Measurements from ENCODE around the gene C1QTNF3.

Gene C1QTNF3

DNA sequence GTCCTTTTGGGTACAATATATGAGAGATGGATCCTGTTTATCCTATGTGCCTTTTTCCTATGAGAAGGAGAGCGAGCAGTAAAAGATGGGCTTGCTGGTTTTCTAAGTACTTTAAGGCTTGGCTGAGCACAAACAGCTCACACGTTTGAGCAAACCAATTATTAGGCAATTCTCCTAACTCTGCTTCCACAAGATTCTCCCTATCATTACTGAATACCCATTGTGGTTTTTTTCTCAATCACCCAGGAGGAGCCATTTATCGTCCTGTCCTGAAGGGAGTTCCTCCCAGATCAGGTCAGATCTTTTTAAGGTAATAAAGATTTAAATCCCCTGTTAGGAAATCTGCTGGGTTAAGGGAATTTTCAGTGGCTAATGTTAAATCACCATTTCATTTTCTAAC, 19.4 kb upstream of the C1QTNF3 start:
- no peak for TF ChIP-seq CTCF (IDR thresholded peaks at IDR 0.05; ENCODE audit: insufficient read depth, low read depth, low read length, missing control alignments)
- no peak overlapping the region for H3K4me3 ChIP-seq (ENCODE audit: low read depth, low read length)
- DNase-seq (ENCODE audit: low read depth) = no peak

DNA sequence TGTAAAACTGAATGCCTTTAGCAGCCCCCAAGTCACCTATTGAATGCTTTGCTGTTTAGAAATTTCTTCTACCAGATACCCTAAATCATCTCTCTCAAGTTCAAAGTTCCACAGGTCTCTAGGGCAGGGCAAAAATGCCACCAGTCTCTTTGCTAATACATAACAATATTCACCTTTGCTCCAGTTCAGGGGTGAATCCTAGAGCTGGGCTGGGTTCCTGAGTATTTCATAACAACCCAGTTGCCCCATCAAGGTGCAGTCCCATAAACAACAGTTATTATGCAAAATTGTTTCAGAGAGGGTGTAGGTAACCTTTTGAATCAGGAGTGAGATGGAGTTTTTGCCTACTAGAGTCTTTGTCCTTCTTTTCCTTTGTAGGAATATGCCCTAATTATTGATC, 19.0 kb upstream of the C1QTNF3 start:
- H3K4me3 ChIP-seq (ENCODE audit: low read depth, low read length) = no peak overlapping the region
- TF ChIP-seq CTCF (IDR thresholded peaks at IDR 0.05; ENCODE audit: insufficient read depth, low read depth, low read length, missing control alignments) = no peak
- no peak for DNase-seq (ENCODE audit: low read depth)

- no peak for TF ChIP-seq CTCF (IDR thresholded peaks at IDR 0.05; ENCODE audit: insufficient read depth, low read depth, low read length, missing control alignments)
- no peak for DNase-seq (ENCODE audit: low read depth)
- no peak overlapping the region for H3K4me3 ChIP-seq (ENCODE audit: low read depth, low read length)
Observed at GRCh38 chr5:34059977-34060376, 17.0 kb upstream of the C1QTNF3 start.

DNA sequence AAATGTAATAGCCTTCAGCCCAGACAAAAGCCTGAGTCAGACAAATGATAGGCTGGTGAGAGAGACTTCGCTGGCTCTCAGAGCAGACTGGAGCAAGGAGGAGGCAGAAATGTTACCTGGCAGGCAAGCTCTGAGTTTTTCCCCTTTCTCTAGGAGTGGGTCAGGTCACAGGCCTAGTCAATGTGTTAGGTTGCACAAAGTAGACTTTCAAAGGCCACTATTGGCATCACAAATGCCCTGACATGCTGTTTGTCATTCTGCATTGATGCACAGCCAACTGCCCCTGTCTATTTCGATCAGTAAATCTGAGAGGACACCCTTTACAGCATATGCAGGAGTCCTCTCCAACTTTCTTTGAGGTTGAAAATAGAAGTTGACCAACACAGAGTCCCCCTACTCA, 15.5 kb upstream of the C1QTNF3 start:
- TF ChIP-seq CTCF (IDR thresholded peaks at IDR 0.05; ENCODE audit: insufficient read depth, low read depth, low read length, missing control alignments) = no peak
- DNase-seq (ENCODE audit: low read depth) = no peak
- no peak overlapping the region for H3K4me3 ChIP-seq (ENCODE audit: low read depth, low read length)

- TF ChIP-seq CTCF (IDR thresholded peaks at IDR 0.05; ENCODE audit: insufficient read depth, low read depth, low read length, missing control alignments) = no peak
- no peak for DNase-seq (ENCODE audit: low read depth)
- H3K4me3 ChIP-seq (ENCODE audit: low read depth, low read length) = no peak overlapping the region
Observed at GRCh38 chr5:34057569-34057968, 14.6 kb upstream of the C1QTNF3 start.

DNA sequence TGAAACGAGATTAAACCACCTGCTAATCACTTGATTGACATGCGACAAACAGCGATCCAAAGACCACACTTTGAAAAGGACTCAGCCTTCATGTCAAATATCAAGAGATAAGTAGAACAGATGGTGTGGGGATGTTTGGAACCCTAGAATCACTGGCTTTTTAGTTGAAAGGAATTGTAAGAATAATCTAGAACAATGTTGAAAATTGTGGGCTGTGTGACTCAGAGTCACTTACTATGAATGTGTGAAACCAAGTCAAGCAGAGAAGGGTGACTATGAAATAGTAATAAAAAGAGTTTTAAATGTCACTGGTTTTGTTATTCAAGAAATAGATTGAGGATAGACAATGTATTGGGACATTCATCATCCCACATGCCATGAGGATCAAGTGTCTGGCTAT, 14.1 kb upstream of the C1QTNF3 start:
- no peak for TF ChIP-seq CTCF (IDR thresholded peaks at IDR 0.05; ENCODE audit: insufficient read depth, low read depth, low read length, missing control alignments)
- DNase-seq (ENCODE audit: low read depth) = no peak
- no peak overlapping the region for H3K4me3 ChIP-seq (ENCODE audit: low read depth, low read length)

GRCh38 chr5:34055667-34056066, 12.7 kb upstream of the C1QTNF3 start:
- DNase-seq (ENCODE audit: low read depth) = no peak
- H3K4me3 ChIP-seq (ENCODE audit: low read depth, low read length) = no peak overlapping the region
- no peak for TF ChIP-seq CTCF (IDR thresholded peaks at IDR 0.05; ENCODE audit: insufficient read depth, low read depth, low read length, missing control alignments)
